ENCODE data around the gene EXOC5.
"Not testable (repeated sequence)": the region's sequence is repeated elsewhere in the genome, so short reads cannot be mapped to it uniquely, and the experiment has no call there.

Gene EXOC5

GRCh38 chr14:57275023-57275664, 6.4 kb upstream of the EXOC5 start:
- no peak overlapping the region for H3K27ac Mint-ChIP-seq
- H3K4me1 Mint-ChIP-seq, result peaks cover 24% of the 10 kb centered on the region
- no peak for ATAC-seq

GRCh38 chr14:57274551-57274950, 5.8 kb upstream of the EXOC5 start:
- H3K9me3 Mint-ChIP-seq, result no peaks in the 10 kb centered on the region
- ATAC-seq (no peak), DNase-seq (ENCODE audit: low spot score in 2 of 2) (no peak)
- peaks cover 34% of the 10 kb centered on the region for H3K36me3 Mint-ChIP-seq
- peaks cover 27% of the 10 kb centered on the region for H3K4me1 Mint-ChIP-seq
- H3K4me3 Mint-ChIP-seq, result no peak overlapping the region
- no peak overlapping the region for H3K27ac Mint-ChIP-seq

More at GRCh38 chr14:57275023-57275664, 6.4 kb upstream of the EXOC5 start:
- DNase-seq (ENCODE audit: low spot score in 2 of 2), result no peak
- Mint-ChIP-seq H3K4me3 (no peak overlapping the region), H3K36me3 (peaks cover 39% of the 10 kb centered on the region), H3K9me3 (no peaks in the 10 kb centered on the region)

- Mint-ChIP-seq H3K36me3 (peaks cover 43% of the 10 kb centered on the region), H3K4me3 (no peak overlapping the region), H3K4me1 (peaks cover 29% of the 10 kb centered on the region), H3K27ac (no peak overlapping the region), H3K9me3 (no peaks in the 10 kb centered on the region)
- ATAC-seq, result no peak
- DNase-seq (ENCODE audit: low spot score in 2 of 2), result no peak
Observed at GRCh38 chr14:57273236-57273635, 4.5 kb upstream of the EXOC5 start.

- peaks cover 51% of the 10 kb centered on the region for H3K4me1 Mint-ChIP-seq
- ATAC-seq (no peak), DNase-seq (ENCODE audit: low spot score in 2 of 2) (no peak)
- no peak overlapping the region for H3K27ac Mint-ChIP-seq
- H3K36me3 Mint-ChIP-seq, result peaks cover 23% of the 10 kb centered on the region
- H3K9me3 Mint-ChIP-seq, result no peaks in the 10 kb centered on the region
- no peak overlapping the region for H3K4me3 Mint-ChIP-seq
Observed at GRCh38 chr14:57266065-57266464, 2.6 kb downstream of the EXOC5 start.

GRCh38 chr14:57262117-57262516, 6.6 kb downstream of the EXOC5 start:
- Mint-ChIP-seq H3K27ac (no peak overlapping the region), H3K9me3 (no peaks in the 10 kb centered on the region), H3K36me3 (peaks cover 5% of the 10 kb centered on the region), H3K4me3 (no peak overlapping the region), H3K4me1 (peaks cover 43% of the 10 kb centered on the region)
- DNase-seq (ENCODE audit: low spot score in 2 of 2) (no peak), ATAC-seq (no peak)

- Mint-ChIP-seq H3K27ac (no peak overlapping the region), H3K9me3 (no peaks in the 10 kb centered on the region), H3K4me1 (peaks cover 48% of the 10 kb centered on the region), H3K36me3 (peaks cover 5% of the 10 kb centered on the region), H3K4me3 (no peak overlapping the region)
- no peak for DNase-seq (ENCODE audit: low spot score in 2 of 2)
- ATAC-seq, result no peak
Observed at GRCh38 chr14:57261604-57262003, 7.1 kb downstream of the EXOC5 start.

- Mint-ChIP-seq H3K9me3 (no peaks in the 10 kb centered on the region), H3K36me3 (peaks cover 5% of the 10 kb centered on the region), H3K4me3 (no peak overlapping the region), H3K27ac (no peak overlapping the region), H3K4me1 (peaks cover 42% of the 10 kb centered on the region)
- ATAC-seq (no peak), DNase-seq (ENCODE audit: low spot score in 2 of 2) (no peak)
Observed at GRCh38 chr14:57259672-57260071, 9.0 kb downstream of the EXOC5 start.

GRCh38 chr14:57258221-57258620, 10.5 kb downstream of the EXOC5 start:
- not testable (repeated sequence) for H3K27ac Mint-ChIP-seq; H3K9me3 Mint-ChIP-seq; H3K4me3 Mint-ChIP-seq; ATAC-seq; DNase-seq (ENCODE audit: low spot score in 2 of 2); H3K36me3 Mint-ChIP-seq
- peaks cover 42% of the 10 kb centered on the region for H3K4me1 Mint-ChIP-seq

- no peak for DNase-seq (ENCODE audit: low spot score in 2 of 2)
Observed at GRCh38 chr14:57254884-57255283, 13.8 kb downstream of the EXOC5 start.

GRCh38 chr14:57246933-57247657, 21.6 kb downstream of the EXOC5 start:
- Mint-ChIP-seq H3K4me3 (no peak overlapping the region), H3K9me3 (no peaks in the 10 kb centered on the region), H3K4me1 (peaks cover 3% of the 10 kb centered on the region), H3K36me3 (peaks cover 33% of the 10 kb centered on the region), H3K27ac (no peak overlapping the region)
- DNase-seq (ENCODE audit: low spot score in 2 of 2) (no peak), ATAC-seq (no peak)

More at GRCh38 chr14:57254884-57255283, 13.8 kb downstream of the EXOC5 start:
- ATAC-seq, result no peak
- Mint-ChIP-seq H3K27ac (no peak overlapping the region), H3K4me3 (no peak overlapping the region), H3K9me3 (peaks cover 3% of the 10 kb centered on the region), H3K4me1 (peaks cover 36% of the 10 kb centered on the region), H3K36me3 (no peaks in the 10 kb centered on the region)

GRCh38 chr14:57245941-57246340, 22.8 kb downstream of the EXOC5 start:
- DNase-seq (ENCODE audit: low spot score in 2 of 2) (no peak), ATAC-seq (no peak)
- Mint-ChIP-seq H3K4me3 (no peak overlapping the region), H3K27ac (no peak overlapping the region), H3K36me3 (peaks cover 44% of the 10 kb centered on the region), H3K4me1 (no peaks in the 10 kb centered on the region), H3K9me3 (no peaks in the 10 kb centered on the region)

GRCh38 chr14:57244106-57244505, 24.6 kb downstream of the EXOC5 start:
- ATAC-seq, result no peak
- Mint-ChIP-seq H3K9me3 (no peaks in the 10 kb centered on the region), H3K4me1 (no peaks in the 10 kb centered on the region), H3K27ac (no peak overlapping the region), H3K36me3 (peaks cover 62% of the 10 kb centered on the region), H3K4me3 (no peak overlapping the region)
- DNase-seq (ENCODE audit: low spot score in 2 of 2), result no peak

- Mint-ChIP-seq H3K4me3 (no peak overlapping the region), H3K4me1 (no peaks in the 10 kb centered on the region), H3K36me3 (peaks cover 70% of the 10 kb centered on the region), H3K9me3 (no peaks in the 10 kb centered on the region), H3K27ac (no peak overlapping the region)
- ATAC-seq (no peak), DNase-seq (ENCODE audit: low spot score in 2 of 2) (no peak)
Observed at GRCh38 chr14:57243320-57243719, 25.4 kb downstream of the EXOC5 start.

GRCh38 chr14:57240115-57240514, 28.6 kb downstream of the EXOC5 start:
- H3K4me3 Mint-ChIP-seq; H3K4me1 Mint-ChIP-seq; H3K27ac Mint-ChIP-seq; DNase-seq (ENCODE audit: low spot score in 2 of 2); H3K9me3 Mint-ChIP-seq; ATAC-seq: not testable (repeated sequence)
- H3K36me3 Mint-ChIP-seq, result peaks cover 86% of the 10 kb centered on the region

GRCh38 chr14:57232006-57232405, 36.7 kb downstream of the EXOC5 start:
- Mint-ChIP-seq H3K27ac (no peak overlapping the region), H3K9me3 (peaks cover 3% of the 10 kb centered on the region), H3K36me3 (peaks cover 97% of the 10 kb centered on the region), H3K4me1 (peaks cover 6% of the 10 kb centered on the region), H3K4me3 (no peak overlapping the region)
- no peak for ATAC-seq
- no peak for DNase-seq (ENCODE audit: low spot score in 2 of 2)

- not testable (repeated sequence) for DNase-seq (ENCODE audit: low spot score in 2 of 2); ATAC-seq; H3K9me3 Mint-ChIP-seq; H3K4me3 Mint-ChIP-seq; H3K27ac Mint-ChIP-seq
- H3K4me1 Mint-ChIP-seq, result peaks cover 11% of the 10 kb centered on the region
- H3K36me3 Mint-ChIP-seq, result peaks cover 68% of the 10 kb centered on the region
Observed at GRCh38 chr14:57228320-57228719, 40.4 kb downstream of the EXOC5 start.
